ENCODE measurements around the gene NCKAP5.

Gene NCKAP5

DNA sequence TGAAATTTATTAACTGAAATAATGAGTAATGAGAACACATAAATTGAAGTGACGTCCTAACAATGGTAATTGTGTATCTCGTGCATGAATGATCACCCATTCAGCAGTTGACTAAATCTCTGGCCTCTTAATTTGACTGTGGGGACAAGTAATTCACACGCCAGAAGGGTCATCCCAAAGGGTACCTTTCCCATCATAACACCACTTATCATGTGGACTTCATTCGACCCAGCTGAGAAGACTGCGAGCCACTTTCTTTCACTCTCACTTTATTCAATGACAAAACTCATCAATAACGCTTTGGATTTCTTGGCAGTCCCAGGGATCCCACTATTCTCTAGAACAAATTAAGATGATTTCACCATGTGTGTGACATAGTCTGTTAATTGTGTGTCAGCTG is 835.6 kb downstream of the NCKAP5 start:
- DNase-seq (ENCODE audit: low read depth) = no peak
- no peak overlapping the region for H3K4me3 ChIP-seq (ENCODE audit: control insufficient read depth, low read depth, low read length)

DNA sequence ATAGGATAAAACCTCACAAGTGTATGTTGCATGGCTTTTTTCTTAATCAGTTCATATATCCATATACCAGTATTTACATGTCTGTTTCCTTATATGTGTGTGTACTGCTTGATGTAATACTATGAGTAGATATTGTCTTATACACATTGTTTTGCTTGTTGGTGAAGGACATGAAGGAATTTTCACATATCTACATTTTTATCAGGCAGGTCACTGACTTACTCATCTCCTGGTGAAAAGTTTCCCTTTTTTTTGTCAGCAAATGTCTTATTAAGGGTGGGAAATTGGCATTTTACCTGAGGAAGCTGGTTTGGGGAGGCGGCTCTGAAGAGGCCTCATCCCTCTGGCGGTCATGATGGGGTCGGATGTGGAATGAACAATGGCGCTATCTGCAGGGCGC is 836.8 kb downstream of the NCKAP5 start:
- no peak for DNase-seq (ENCODE audit: low read depth)
- TF ChIP-seq, protein P1, sequence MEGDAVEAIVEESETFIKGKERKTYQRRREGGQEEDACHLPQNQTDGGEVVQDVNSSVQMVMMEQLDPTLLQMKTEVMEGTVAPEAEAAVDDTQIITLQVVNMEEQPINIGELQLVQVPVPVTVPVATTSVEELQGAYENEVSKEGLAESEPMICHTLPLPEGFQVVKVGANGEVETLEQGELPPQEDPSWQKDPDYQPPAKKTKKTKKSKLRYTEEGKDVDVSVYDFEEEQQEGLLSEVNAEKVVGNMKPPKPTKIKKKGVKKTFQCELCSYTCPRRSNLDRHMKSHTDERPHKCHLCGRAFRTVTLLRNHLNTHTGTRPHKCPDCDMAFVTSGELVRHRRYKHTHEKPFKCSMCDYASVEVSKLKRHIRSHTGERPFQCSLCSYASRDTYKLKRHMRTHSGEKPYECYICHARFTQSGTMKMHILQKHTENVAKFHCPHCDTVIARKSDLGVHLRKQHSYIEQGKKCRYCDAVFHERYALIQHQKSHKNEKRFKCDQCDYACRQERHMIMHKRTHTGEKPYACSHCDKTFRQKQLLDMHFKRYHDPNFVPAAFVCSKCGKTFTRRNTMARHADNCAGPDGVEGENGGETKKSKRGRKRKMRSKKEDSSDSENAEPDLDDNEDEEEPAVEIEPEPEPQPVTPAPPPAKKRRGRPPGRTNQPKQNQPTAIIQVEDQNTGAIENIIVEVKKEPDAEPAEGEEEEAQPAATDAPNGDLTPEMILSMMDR (IDR thresholded peaks at IDR 0.05; ENCODE audit: control insufficient read depth, insufficient read depth, low read depth, low read length, missing control alignments) = no peak
- no peak overlapping the region for H3K4me3 ChIP-seq (ENCODE audit: control insufficient read depth, low read depth, low read length)

More for the DNA sequence above, 835.6 kb downstream of the NCKAP5 start:
- TF ChIP-seq, protein P1 (IDR thresholded peaks at IDR 0.05; ENCODE audit: control insufficient read depth, insufficient read depth, low read depth, low read length, missing control alignments) = no peak

- TF ChIP-seq, protein P1 (IDR thresholded peaks at IDR 0.05; ENCODE audit: control insufficient read depth, insufficient read depth, low read depth, low read length, missing control alignments) = no peak
- no peak for DNase-seq (ENCODE audit: low read depth)
- H3K4me3 ChIP-seq (ENCODE audit: control insufficient read depth, low read depth, low read length) = no peak overlapping the region
Observed at GRCh38 chr2:132730611-132731010, 837.7 kb downstream of the NCKAP5 start.

DNA sequence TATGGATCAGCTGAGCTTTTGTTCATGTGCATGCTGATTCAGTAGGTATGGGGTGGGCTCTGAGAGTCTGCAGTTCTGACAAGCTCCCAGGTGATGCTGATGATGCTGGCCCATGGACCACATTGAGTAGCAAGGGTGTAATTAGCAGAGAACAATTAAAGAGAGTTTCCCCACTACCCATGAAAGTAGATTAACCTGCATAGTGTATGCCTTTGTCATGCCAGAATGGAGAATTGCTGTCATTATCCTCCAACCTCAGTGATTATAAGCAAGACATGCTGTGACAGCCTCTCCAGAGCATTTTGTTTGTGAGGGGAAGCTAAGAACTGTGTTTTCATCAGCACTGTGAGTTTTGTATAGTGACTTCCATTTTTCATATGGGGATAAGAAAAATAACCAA is 838.7 kb downstream of the NCKAP5 start:
- no peak overlapping the region for H3K4me3 ChIP-seq (ENCODE audit: control insufficient read depth, low read depth, low read length)
- TF ChIP-seq, protein P1 (IDR thresholded peaks at IDR 0.05; ENCODE audit: control insufficient read depth, insufficient read depth, low read depth, low read length, missing control alignments) = no peak
- DNase-seq (ENCODE audit: low read depth) = no peak

DNA sequence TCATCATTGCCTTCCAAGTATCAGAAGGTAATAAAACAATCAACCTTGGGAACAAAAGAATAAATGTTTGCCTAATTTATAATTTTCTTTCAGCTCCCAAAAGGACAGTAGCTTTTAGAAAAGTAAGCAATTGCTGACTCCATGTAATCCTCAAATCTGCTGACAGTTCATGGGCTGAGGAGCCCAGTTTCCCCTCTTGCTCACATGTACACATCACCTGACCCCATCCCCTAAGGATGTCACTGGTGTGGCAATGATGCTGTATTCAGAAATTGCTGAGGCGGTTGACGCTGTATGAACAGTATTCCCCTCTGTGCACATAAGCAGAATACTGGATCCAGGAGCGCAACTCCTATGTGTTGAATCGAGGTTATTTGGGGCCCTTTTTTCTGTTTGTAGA is 842.1 kb downstream of the NCKAP5 start:
- no peak for DNase-seq (ENCODE audit: low read depth)
- TF ChIP-seq, protein P1 (IDR thresholded peaks at IDR 0.05; ENCODE audit: control insufficient read depth, insufficient read depth, low read depth, low read length, missing control alignments) = no peak
- no peak overlapping the region for H3K4me3 ChIP-seq (ENCODE audit: control insufficient read depth, low read depth, low read length)

DNA sequence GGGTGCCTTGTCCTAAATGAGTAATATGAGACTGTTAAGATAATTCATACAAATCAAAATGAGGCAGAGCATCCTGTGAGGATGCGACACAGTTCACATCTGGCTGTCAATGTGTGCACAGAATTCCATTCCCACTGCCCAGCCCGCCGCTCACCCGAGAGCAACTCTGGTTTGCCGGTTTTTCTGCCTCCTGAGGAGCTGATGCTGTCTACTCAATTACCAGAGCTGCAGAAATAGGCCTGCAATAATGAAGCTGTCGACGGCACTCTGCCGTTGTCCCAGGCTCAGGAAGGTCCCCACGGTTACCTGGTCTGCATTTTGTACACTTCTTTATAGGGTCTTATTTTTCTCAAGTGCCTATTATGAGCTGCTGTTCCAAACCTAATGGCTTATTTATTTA is 842.5 kb downstream of the NCKAP5 start:
- DNase-seq (ENCODE audit: low read depth) = no peak
- H3K4me3 ChIP-seq (ENCODE audit: control insufficient read depth, low read depth, low read length) = no peak overlapping the region
- TF ChIP-seq, protein P1 (IDR thresholded peaks at IDR 0.05; ENCODE audit: control insufficient read depth, insufficient read depth, low read depth, low read length, missing control alignments) = no peak

DNA sequence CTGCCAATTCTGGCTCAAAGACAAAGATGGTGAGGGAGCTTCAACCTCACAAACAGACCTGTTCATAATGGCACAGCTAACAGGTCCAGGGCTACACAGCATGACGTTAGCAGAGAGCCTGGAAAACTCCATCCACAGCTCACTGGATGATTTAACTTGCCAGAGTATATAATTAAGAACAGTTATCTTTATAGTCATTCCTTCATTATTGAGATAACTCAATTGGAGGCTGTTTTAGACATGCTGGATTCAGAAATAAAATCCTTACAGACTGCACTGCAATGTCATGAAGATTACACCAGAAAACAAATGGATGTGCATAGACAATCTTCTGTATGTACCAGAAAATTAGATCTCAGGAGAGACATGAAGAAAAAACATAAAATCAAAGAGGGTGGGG is 843.1 kb downstream of the NCKAP5 start:
- DNase-seq (ENCODE audit: low read depth) = no peak
- H3K4me3 ChIP-seq (ENCODE audit: control insufficient read depth, low read depth, low read length) = no peak overlapping the region
- TF ChIP-seq, protein P1 (IDR thresholded peaks at IDR 0.05; ENCODE audit: control insufficient read depth, insufficient read depth, low read depth, low read length, missing control alignments) = no peak
